Measurements from ENCODE around the gene TP63. TPM values are rescaled to one million over a fixed set of nuclear protein-coding genes. Genes with fewer than 3 reads are reported as not detected.

TP63 gene
- total RNA-seq, 1 experiment from 2014 or later = not detected

- Histone ChIP-seq H3K4ac (ENCODE audit: low read depth, low read length) (no peak overlapping the region), H2AK5ac (ENCODE audit: insufficient read length, low read length) (no peak overlapping the region), H4K5ac (ENCODE audit: insufficient read length, low read depth, low read length) (no peak overlapping the region), H3K79me2 (ENCODE audit: insufficient read depth, low read length) (no peaks in the 10 kb centered on the region), H2BK120ac (ENCODE audit: low read depth, low read length, poor library complexity, severe bottlenecking) (no peak overlapping the region), H3K27me3 (ENCODE audit: insufficient read depth, low read length) (no peaks in the 10 kb centered on the region), H3K9me3 (ENCODE audit: control insufficient read depth, low read depth, low read length) (no peaks in the 10 kb centered on the region), H4K20me1 (ENCODE audit: control insufficient read depth, insufficient read depth, insufficient read length) (no peaks in the 10 kb centered on the region), H3K4me1 (ENCODE audit: insufficient read depth, low read length) (peaks cover 3% of the 10 kb centered on the region; the same call in 1 of the 2 replicates), H2BK15ac (ENCODE audit: low read depth, low read length) (no peak overlapping the region), H3T11ph (ENCODE audit: low read length) (no peak overlapping the region), H2AFZ (ENCODE audit: low read length) (no peak overlapping the region), H4K91ac (ENCODE audit: insufficient read length, low read depth, low read length) (no peak overlapping the region), H3K56ac (ENCODE audit: insufficient read length, low read depth, low read length) (no peak overlapping the region), H3K23ac (ENCODE audit: insufficient read length, low read depth, low read length) (no peak overlapping the region), H3K79me1 (ENCODE audit: insufficient read depth, low read depth, low read length, poor library complexity, severe bottlenecking) (no peaks in the 10 kb centered on the region), H3K18ac (ENCODE audit: insufficient read length, low read depth, low read length) (no peak overlapping the region), H2BK12ac (ENCODE audit: insufficient read length, low read depth, low read length) (no peak overlapping the region), H2BK20ac (ENCODE audit: low read depth, low read length, poor library complexity, severe bottlenecking) (no peak overlapping the region), H3K23me2 (ENCODE audit: insufficient read length, low read depth, low read length, poor library complexity, severe bottlenecking) (no peaks in the 10 kb centered on the region), H3K14ac (ENCODE audit: insufficient read depth, low read length) (no peak overlapping the region), H3K27ac (ENCODE audit: insufficient read length, low read depth, low read length) (no peak overlapping the region), H2BK5ac (ENCODE audit: insufficient read length, low read length) (no peak overlapping the region), H3K4me2 (ENCODE audit: insufficient read depth, insufficient read length, low read length) (no peak overlapping the region), H3K9ac (ENCODE audit: extremely low read depth, insufficient read length, low read length) (no peak overlapping the region), H4K8ac (replicated peaks; ENCODE audit: insufficient read length, low read depth, low read length) (no peak overlapping the region)
- TF ChIP-seq CTCF (conservative IDR thresholded peaks at IDR 0.05) = no peak
- Mint-ChIP-seq H3K4me3 (no peak overlapping the region), H3K27ac (no peak overlapping the region), H3K9me3 (no peaks in the 10 kb centered on the region), H3K4me1 (peaks cover 10 to 15% of the 10 kb centered on the region in 2 experiments; a peak in 3 of 4 replicates), H3K27me3 (ENCODE audit: low read depth) (peaks cover 26% of the 10 kb centered on the region), H3K36me3 (ENCODE audit: insufficient read depth in 1 of 3, low read depth in 3 of 3) (no peaks in the 10 kb centered on the region)
- no peak for DNase-seq
- no CpG with 5 or more reads among the region's 7 CpGs for WGBS (ENCODE audit: extremely low coverage, insufficient read length, low lambda C conversion rate)
Measured at GRCh38 chr3:189790658-189791057, 159.5 kb downstream of the TP63 start.

All from H9 (cell line).